ENCODE data around the gene CTNNA1. TPM values are rescaled to one million over a fixed set of nuclear protein-coding genes. Genes with fewer than 3 reads are reported as not detected.

Gene CTNNA1
- total RNA-seq, 1 donor from 2014 or later: 598 TPM

GRCh38 chr5:138790684-138791083 is 37.5 kb downstream of the CTNNA1 start:
- Mint-ChIP-seq H3K27ac (ENCODE audit: unreplicated experiment) (peak overlapping the region; percentile 68), H3K9me3 (ENCODE audit: unreplicated experiment) (peaks cover 6% of the 10 kb centered on the region), H3K4me1 (ENCODE audit: low read depth, unreplicated experiment) (peaks cover 46% of the 10 kb centered on the region), H3K4me3 (ENCODE audit: unreplicated experiment) (no peak overlapping the region), H3K36me3 (ENCODE audit: unreplicated experiment) (peaks cover 4% of the 10 kb centered on the region), H3K27me3 (ENCODE audit: unreplicated experiment) (peaks cover 3% of the 10 kb centered on the region)
- no peak for TF ChIP-seq CTCF (IDR thresholded peaks at IDR 0.05; ENCODE audit: partially characterized antibody, unreplicated experiment)
- DNase-seq: no peak

DNA sequence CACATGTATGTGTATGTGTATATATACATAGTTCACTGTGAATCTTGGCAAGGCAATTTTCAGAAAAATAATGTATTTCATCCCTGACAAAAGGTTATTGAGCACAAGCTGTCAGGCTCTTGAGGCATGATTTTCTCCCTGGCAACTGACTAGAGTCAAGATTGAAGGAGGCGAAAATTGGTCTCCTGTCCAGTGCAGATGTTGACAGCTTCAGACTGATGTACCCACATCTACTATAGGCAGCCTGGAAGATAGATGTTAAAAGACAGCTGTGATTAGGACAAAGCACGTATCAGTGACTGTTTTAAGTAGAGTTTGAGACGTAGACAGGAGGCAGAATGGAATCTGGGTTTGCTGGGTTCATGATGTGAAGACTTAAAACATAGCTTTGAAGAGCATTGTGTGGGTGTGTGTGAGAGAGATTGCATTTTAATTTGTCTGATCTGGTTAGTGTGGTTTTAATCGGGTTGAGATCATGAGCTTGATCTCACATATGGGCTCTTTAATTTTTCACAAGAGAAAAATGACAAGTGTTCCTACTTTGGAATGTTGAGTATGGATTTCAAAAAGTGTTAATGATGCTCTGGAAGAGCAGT is 39.1 kb downstream of the CTNNA1 start:
- TF ChIP-seq CTCF (IDR thresholded peaks at IDR 0.05; ENCODE audit: partially characterized antibody, unreplicated experiment): no peak
- no peak for DNase-seq
- H3K4me1 Mint-ChIP-seq (ENCODE audit: low read depth, unreplicated experiment): peaks cover 46% of the 10 kb centered on the region

GRCh38 chr5:138793575-138793974 is 40.4 kb downstream of the CTNNA1 start:
- no peak for TF ChIP-seq CTCF (IDR thresholded peaks at IDR 0.05; ENCODE audit: partially characterized antibody, unreplicated experiment)
- H3K27ac Mint-ChIP-seq (ENCODE audit: unreplicated experiment): peak overlapping the region; percentile 62

More for the DNA sequence above, 39.1 kb downstream of the CTNNA1 start:
- Mint-ChIP-seq H3K27me3 (ENCODE audit: unreplicated experiment) (peaks cover 3% of the 10 kb centered on the region), H3K4me3 (ENCODE audit: unreplicated experiment) (peak overlapping the region; percentile 35), H3K9me3 (ENCODE audit: unreplicated experiment) (peaks cover 6% of the 10 kb centered on the region), H3K27ac (ENCODE audit: unreplicated experiment) (peak overlapping the region; percentile 71), H3K36me3 (ENCODE audit: unreplicated experiment) (no peaks in the 10 kb centered on the region)

DNA sequence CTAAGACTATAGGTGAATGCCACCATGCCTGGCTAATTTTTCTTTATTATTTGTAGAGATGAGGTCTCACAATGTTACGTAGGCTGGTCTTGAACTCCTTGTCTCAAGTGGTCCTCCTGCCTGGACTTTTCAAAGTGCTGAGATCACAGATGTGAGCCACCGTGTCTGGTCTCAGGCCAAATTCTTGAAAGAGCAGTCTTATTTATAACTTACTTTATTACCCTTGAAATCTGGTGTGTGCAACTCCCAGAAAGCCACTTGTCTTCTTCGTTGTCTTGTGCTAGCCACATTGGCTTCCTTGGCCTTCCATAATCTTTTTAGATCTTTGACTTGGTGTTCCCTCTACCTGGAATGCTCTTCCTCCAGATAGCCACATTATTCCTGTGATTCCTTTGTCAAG is 50.1 kb downstream of the CTNNA1 start:
- Mint-ChIP-seq H3K27me3 (ENCODE audit: unreplicated experiment) (peaks cover 13% of the 10 kb centered on the region), H3K27ac (ENCODE audit: unreplicated experiment) (no peak overlapping the region), H3K9me3 (ENCODE audit: unreplicated experiment) (peaks cover 3% of the 10 kb centered on the region), H3K4me1 (ENCODE audit: low read depth, unreplicated experiment) (peaks cover 15% of the 10 kb centered on the region), H3K36me3 (ENCODE audit: unreplicated experiment) (no peaks in the 10 kb centered on the region), H3K4me3 (ENCODE audit: unreplicated experiment) (no peak overlapping the region)
- no peak for DNase-seq
- TF ChIP-seq CTCF (IDR thresholded peaks at IDR 0.05; ENCODE audit: partially characterized antibody, unreplicated experiment): no peak

More at GRCh38 chr5:138793575-138793974, 40.4 kb downstream of the CTNNA1 start:
- H3K4me3 Mint-ChIP-seq (ENCODE audit: unreplicated experiment): no peak overlapping the region
- peaks cover 5% of the 10 kb centered on the region for H3K27me3 Mint-ChIP-seq (ENCODE audit: unreplicated experiment)
- no peak for DNase-seq
- H3K9me3 Mint-ChIP-seq (ENCODE audit: unreplicated experiment): peaks cover 8% of the 10 kb centered on the region
- H3K36me3 Mint-ChIP-seq (ENCODE audit: unreplicated experiment): no peaks in the 10 kb centered on the region
- H3K4me1 Mint-ChIP-seq (ENCODE audit: low read depth, unreplicated experiment): peaks cover 47% of the 10 kb centered on the region

GRCh38 chr5:138803935-138804334 is 50.7 kb downstream of the CTNNA1 start:
- Mint-ChIP-seq H3K36me3 (ENCODE audit: unreplicated experiment) (no peaks in the 10 kb centered on the region), H3K4me1 (ENCODE audit: low read depth, unreplicated experiment) (peaks cover 15% of the 10 kb centered on the region), H3K9me3 (ENCODE audit: unreplicated experiment) (no peaks in the 10 kb centered on the region), H3K27ac (ENCODE audit: unreplicated experiment) (no peak overlapping the region), H3K27me3 (ENCODE audit: unreplicated experiment) (peaks cover 10% of the 10 kb centered on the region), H3K4me3 (ENCODE audit: unreplicated experiment) (no peak overlapping the region)
- TF ChIP-seq CTCF (IDR thresholded peaks at IDR 0.05; ENCODE audit: partially characterized antibody, unreplicated experiment): no peak
- DNase-seq: no peak
